ENCODE results near the gene KAT2A. TPM values are rescaled to one million over a fixed set of nuclear protein-coding genes. Genes with fewer than 3 reads are reported as not detected.

KAT2A gene
- total RNA-seq, 1 donor from 2014 or later: 76.9 TPM

GRCh38 chr17:42107124-42107523 is 14.0 kb downstream of the KAT2A start:
- Mint-ChIP-seq H3K4me3 (no peak overlapping the region), H3K27me3 (ENCODE audit: insufficient read depth) (no peaks in the 10 kb centered on the region), H3K4me1 (ENCODE audit: low read depth) (peaks cover 42% of the 10 kb centered on the region), H3K27ac (no peak overlapping the region), H3K9me3 (no peaks in the 10 kb centered on the region), H3K36me3 (ENCODE audit: low read depth) (peaks cover 19% of the 10 kb centered on the region)
- no peak for DNase-seq (ENCODE audit: low spot score)
- intact Hi-C loops (cut with micrococcal nuclease): loop anchor here (1.0 kb wide), 2 partner anchors 14 to 74 kb away; partner anchors contain the start of genes KAT2A and KCNH4

GRCh38 chr17:42106009-42106408 is 15.2 kb downstream of the KAT2A start:
- Mint-ChIP-seq H3K4me3 (no peak overlapping the region), H3K36me3 (ENCODE audit: low read depth) (peaks cover 22% of the 10 kb centered on the region), H3K4me1 (ENCODE audit: low read depth) (peaks cover 33% of the 10 kb centered on the region), H3K9me3 (no peaks in the 10 kb centered on the region), H3K27ac (no peak overlapping the region), H3K27me3 (ENCODE audit: insufficient read depth) (no peaks in the 10 kb centered on the region)
- intact Hi-C loops (cut with micrococcal nuclease): no loop called here
- DNase-seq (ENCODE audit: low spot score): no peak

- Mint-ChIP-seq H3K4me1 (ENCODE audit: low read depth) (peaks cover 19% of the 10 kb centered on the region), H3K36me3 (ENCODE audit: low read depth) (peaks cover 13% of the 10 kb centered on the region), H3K27me3 (ENCODE audit: insufficient read depth) (no peaks in the 10 kb centered on the region), H3K4me3 (no peak overlapping the region), H3K9me3 (no peaks in the 10 kb centered on the region), H3K27ac (no peak overlapping the region)
- DNase-seq (ENCODE audit: low spot score): no peak
- intact Hi-C loops (cut with micrococcal nuclease): no loop called here
These were observed 16.9 kb downstream of the KAT2A start for GRCh38 chr17:42104264-42104663.

GRCh38 chr17:42103221-42103954 is 17.8 kb downstream of the KAT2A start:
- no peak overlapping the region for H3K4me3 Mint-ChIP-seq
- H3K36me3 Mint-ChIP-seq (ENCODE audit: low read depth): peaks cover 9% of the 10 kb centered on the region
- H3K9me3 Mint-ChIP-seq: no peaks in the 10 kb centered on the region
- H3K27ac Mint-ChIP-seq: no peak overlapping the region
- H3K4me1 Mint-ChIP-seq (ENCODE audit: low read depth): peaks cover 11% of the 10 kb centered on the region
- intact Hi-C loops (cut with micrococcal nuclease): no loop called here
- no peak for DNase-seq (ENCODE audit: low spot score)
- H3K27me3 Mint-ChIP-seq (ENCODE audit: insufficient read depth): peaks cover 4% of the 10 kb centered on the region

- Mint-ChIP-seq H3K27me3 (ENCODE audit: insufficient read depth) (peaks cover 16% of the 10 kb centered on the region), H3K9me3 (no peaks in the 10 kb centered on the region)
These were observed 19.5 kb downstream of the KAT2A start for GRCh38 chr17:42101513-42102292.

GRCh38 chr17:42098730-42099399 is 22.3 kb downstream of the KAT2A start:
- DNase-seq (ENCODE audit: low spot score): no peak
- Mint-ChIP-seq H3K36me3 (ENCODE audit: low read depth) (peaks cover 5% of the 10 kb centered on the region), H3K27me3 (ENCODE audit: insufficient read depth) (peaks cover 26% of the 10 kb centered on the region), H3K4me1 (ENCODE audit: low read depth) (peaks cover 7% of the 10 kb centered on the region), H3K4me3 (no peak overlapping the region), H3K27ac (no peak overlapping the region), H3K9me3 (no peaks in the 10 kb centered on the region)
- intact Hi-C loops (cut with micrococcal nuclease): no loop called here

More at GRCh38 chr17:42101513-42102292, 19.5 kb downstream of the KAT2A start:
- peaks cover 7% of the 10 kb centered on the region for H3K36me3 Mint-ChIP-seq (ENCODE audit: low read depth)
- H3K4me1 Mint-ChIP-seq (ENCODE audit: low read depth): peaks cover 7% of the 10 kb centered on the region
- peak; percentile 50 for DNase-seq (ENCODE audit: low spot score)
- H3K27ac Mint-ChIP-seq: no peak overlapping the region
- intact Hi-C loops (cut with micrococcal nuclease): loop anchor here (1.0 kb wide), 3 partner anchors 34 to 138 kb away; no protein-coding TSS in a partner anchor
- H3K4me3 Mint-ChIP-seq: no peak overlapping the region

GRCh38 chr17:42097691-42098631 is 23.2 kb downstream of the KAT2A start, which contains the start of gene ZNF385C:
Gene ZNF385C, minus strand, starts transcription at chr17:42098473. Its CDS starts 35,417 bp downstream, at chr17:42063056.
- Mint-ChIP-seq H3K4me3 (peak within 1 kb of the TSS; percentile 37), H3K36me3 (ENCODE audit: low read depth) (peaks cover 5% of the 10 kb centered on the region), H3K4me1 (ENCODE audit: low read depth) (peaks cover 7% of the 10 kb centered on the region), H3K27me3 (ENCODE audit: insufficient read depth) (peaks cover 29% of the 10 kb centered on the region), H3K9me3 (no peaks in the 10 kb centered on the region), H3K27ac (no peak within 1 kb of the TSS)
- no peak for DNase-seq (ENCODE audit: low spot score)
- intact Hi-C loops (cut with micrococcal nuclease): no loop called here

GRCh38 chr17:42096360-42097111 is 24.6 kb downstream of the KAT2A start:
- no peak overlapping the region for H3K4me3 Mint-ChIP-seq
- H3K4me1 Mint-ChIP-seq (ENCODE audit: low read depth): peaks cover 7% of the 10 kb centered on the region
- H3K27ac Mint-ChIP-seq: no peak overlapping the region
- intact Hi-C loops (cut with micrococcal nuclease): no loop called here
- H3K36me3 Mint-ChIP-seq (ENCODE audit: low read depth): peaks cover 4% of the 10 kb centered on the region
- no peaks in the 10 kb centered on the region for H3K9me3 Mint-ChIP-seq
- no peak for DNase-seq (ENCODE audit: low spot score)
- peaks cover 34% of the 10 kb centered on the region for H3K27me3 Mint-ChIP-seq (ENCODE audit: insufficient read depth)

- Mint-ChIP-seq H3K27ac (no peak overlapping the region), H3K4me1 (ENCODE audit: low read depth) (peaks cover 7% of the 10 kb centered on the region), H3K27me3 (ENCODE audit: insufficient read depth) (peaks cover 37% of the 10 kb centered on the region), H3K9me3 (no peaks in the 10 kb centered on the region), H3K36me3 (ENCODE audit: low read depth) (no peaks in the 10 kb centered on the region), H3K4me3 (no peak overlapping the region)
- intact Hi-C loops (cut with micrococcal nuclease): no loop called here
- DNase-seq (ENCODE audit: low spot score): no peak
These were observed 26.6 kb downstream of the KAT2A start for GRCh38 chr17:42094375-42095069.

- H3K4me3 Mint-ChIP-seq: no peak overlapping the region
- intact Hi-C loops (cut with micrococcal nuclease): no loop called here
- no peaks in the 10 kb centered on the region for H3K36me3 Mint-ChIP-seq (ENCODE audit: low read depth)
- H3K4me1 Mint-ChIP-seq (ENCODE audit: low read depth): peaks cover 6% of the 10 kb centered on the region
- no peak overlapping the region for H3K27ac Mint-ChIP-seq
- peaks cover 33% of the 10 kb centered on the region for H3K27me3 Mint-ChIP-seq (ENCODE audit: insufficient read depth)
- no peak for DNase-seq (ENCODE audit: low spot score)
- no peaks in the 10 kb centered on the region for H3K9me3 Mint-ChIP-seq
These were observed 28.2 kb downstream of the KAT2A start for GRCh38 chr17:42092939-42093338.

Measured in activated T-helper 1 cell treated with anti-CD3 and anti-CD28 coated beads, Interleukin-12 subunit alpha, Interleukin-12 subunit beta, Interleukin-2, Interleukin-4 antibody, amounts not matched to agents 30 ng/mL and 10 ng/mL and 1 ng/mL, durations not matched to agents 14 hours and 24 hours and 36 hours (primary cell).